Neural cell (in vitro differentiated cells): ENCODE results near the gene OXNAD1. TPM values are rescaled to one million over a fixed set of nuclear protein-coding genes. Genes with fewer than 3 reads are reported as not detected.

Experiments
- H2AFZ ChIP-seq: fragments of 200-600, 300-800 bp; sonication (generic), shearing (Covaris generic); 2 replicates; pipeline ENCODE4 v1.6.0; 2014; ENCODE audit warnings: low read depth, mild to moderate bottlenecking, antibody characterized with exemption, low read length, moderate library complexity
- H3F3A ChIP-seq: fragments of 200-600 bp; shearing (Covaris generic); 2 replicates; pipeline ENCODE4 v1.6.1; 2016; ENCODE audit warnings: mild to moderate bottlenecking, moderate library complexity, mixed read lengths, antibody characterized with exemption, low read length; ENCODE audit not compliant: insufficient read depth, poor library complexity, severe bottlenecking
- H3K27ac ChIP-seq: fragments of 200-600, 300-800 bp; sonication (generic), shearing (Covaris generic); 2 replicates; pipeline ENCODE4 v1.5.1; 2014; ENCODE audit warnings: mild to moderate bottlenecking, low read length, moderate library complexity
- H3K27me3 ChIP-seq: fragments of 300-800, 200-600 bp; sonication (generic), shearing (Covaris generic); 2 replicates; pipeline ENCODE4 v1.6.0; 2014; ENCODE audit warnings: mild to moderate bottlenecking, low read depth, low read length, moderate library complexity; ENCODE audit not compliant: insufficient read depth
- H3K36me3 ChIP-seq: fragments of 300-800, 200-600 bp; sonication (generic), shearing (Covaris generic); 2 replicates; pipeline ENCODE4 v1.5.1; 2014; ENCODE audit warnings: mild to moderate bottlenecking, antibody characterized with exemption, low read length, moderate library complexity; ENCODE audit not compliant: insufficient read depth
- H3K4me2 ChIP-seq: fragments of 300-800, 200-600 bp; sonication (generic), shearing (Covaris generic); 2 replicates; pipeline ENCODE4 v1.6.0; 2014; ENCODE audit warnings: mild to moderate bottlenecking, low read length
- H3K4me3 ChIP-seq: fragments of 300-800, 200-600 bp; sonication (generic), shearing (Covaris generic); 2 replicates; pipeline ENCODE4 v1.5.1; 2014; ENCODE audit warnings: mild to moderate bottlenecking, low read length, moderate library complexity
- H3K79me2 ChIP-seq: fragments of 200-600 bp; shearing (Covaris generic); replicated peaks from 2 replicates; pipeline ENCODE4 v1.6.0; 2014; ENCODE audit warnings: mild to moderate bottlenecking, low read length, moderate library complexity; ENCODE audit not compliant: insufficient read depth
- H3K9ac ChIP-seq: fragments of 300-800, 200-600 bp; sonication (generic), shearing (Covaris generic); 2 replicates; pipeline ENCODE4 v1.6.1; 2016; ENCODE audit warnings: mild to moderate bottlenecking, low read length, mixed read lengths
- H3K9me2 ChIP-seq: fragments of 200-600 bp; shearing (Covaris generic); 2 replicates; pipeline ENCODE4 v1.6.1; 2016; ENCODE audit warnings: mild to moderate bottlenecking, low read length, mixed read lengths; ENCODE audit not compliant: insufficient read depth
- H3K9me3 ChIP-seq: fragments of 200-600, 300-800 bp; sonication (generic), shearing (Covaris generic); 2 replicates; pipeline ENCODE4 v1.6.1; 2016; ENCODE audit warnings: mild to moderate bottlenecking, mixed run types, low read length, moderate library complexity, mixed read lengths
- H4K20me1 ChIP-seq: fragments of 200-600 bp; shearing (Covaris generic); 2 replicates; pipeline ENCODE4 v1.6.1; 2016; ENCODE audit warnings: mild to moderate bottlenecking, mixed run types; ENCODE audit not compliant: insufficient read depth
- EP300 ChIP-seq: fragments of 450-650 bp; conservative IDR thresholded peaks from 2 replicates; pipeline ENCODE4 v1.6.1; 2014; ENCODE audit warnings: antibody characterized with exemption, mild to moderate bottlenecking, moderate library complexity; ENCODE audit not compliant: poor library complexity, severe bottlenecking
- EZH2 ChIP-seq: fragments of 200-600, 300-800 bp; shearing (Covaris generic), sonication (generic); IDR thresholded peaks from 2 replicates; pipeline ENCODE4 v1.6.1; 2014; ENCODE audit warnings: antibody characterized with exemption, low read length, borderline replicate concordance, mild to moderate bottlenecking; ENCODE audit not compliant: insufficient read depth, poor library complexity, severe bottlenecking
- MXI1 ChIP-seq: fragments of 450-650 bp; conservative IDR thresholded peaks from 2 replicates; pipeline ENCODE4 v1.6.1; 2014; ENCODE audit warnings: antibody characterized with exemption, mild to moderate bottlenecking; ENCODE audit not compliant: poor library complexity, severe bottlenecking
- POLR2AphosphoS5 ChIP-seq: IDR thresholded peaks from 2 replicates; pipeline ENCODE4 v1.6.1; 2012
- RAD21 ChIP-seq: fragments of 450-650 bp; conservative IDR thresholded peaks from 2 replicates; pipeline ENCODE4 v1.6.1; 2014; ENCODE audit warnings: antibody characterized with exemption, mild to moderate bottlenecking, moderate library complexity
- REST ChIP-seq: IDR thresholded peaks from 2 replicates; pipeline ENCODE4 v1.6.1; 2012; ENCODE audit warnings: borderline replicate concordance
- SMC3 ChIP-seq: fragments of 450-650 bp; conservative IDR thresholded peaks from 2 replicates; pipeline ENCODE4 v1.6.1; 2014; ENCODE audit warnings: antibody characterized with exemption, mild to moderate bottlenecking, moderate library complexity; ENCODE audit not compliant: poor library complexity
- TAF1 ChIP-seq: IDR thresholded peaks from 2 replicates; pipeline ENCODE4 v1.6.1; 2012; ENCODE audit warnings: low read depth
- polyA plus RNA-seq: library from polyadenylated mRNA; depleted of rRNA; stranded (reverse); fragments of >200 nt; gene quantifications from 2 replicates; pipeline ENCODE4 v1.2.3, GENCODE V29; 2014
- TF ChIP-seq, protein P1 (sequence below): fragments of 450-650 bp; IDR thresholded peaks from 2 replicates; pipeline ENCODE4 v1.5.1; 2014; ENCODE audit warnings: antibody characterized with exemption, mild to moderate bottlenecking, moderate library complexity; ENCODE audit not compliant: poor library complexity, severe bottlenecking

OXNAD1 gene
- polyA plus RNA-seq, 1 donor from 2014 or later, result 16.4 TPM

DNA sequence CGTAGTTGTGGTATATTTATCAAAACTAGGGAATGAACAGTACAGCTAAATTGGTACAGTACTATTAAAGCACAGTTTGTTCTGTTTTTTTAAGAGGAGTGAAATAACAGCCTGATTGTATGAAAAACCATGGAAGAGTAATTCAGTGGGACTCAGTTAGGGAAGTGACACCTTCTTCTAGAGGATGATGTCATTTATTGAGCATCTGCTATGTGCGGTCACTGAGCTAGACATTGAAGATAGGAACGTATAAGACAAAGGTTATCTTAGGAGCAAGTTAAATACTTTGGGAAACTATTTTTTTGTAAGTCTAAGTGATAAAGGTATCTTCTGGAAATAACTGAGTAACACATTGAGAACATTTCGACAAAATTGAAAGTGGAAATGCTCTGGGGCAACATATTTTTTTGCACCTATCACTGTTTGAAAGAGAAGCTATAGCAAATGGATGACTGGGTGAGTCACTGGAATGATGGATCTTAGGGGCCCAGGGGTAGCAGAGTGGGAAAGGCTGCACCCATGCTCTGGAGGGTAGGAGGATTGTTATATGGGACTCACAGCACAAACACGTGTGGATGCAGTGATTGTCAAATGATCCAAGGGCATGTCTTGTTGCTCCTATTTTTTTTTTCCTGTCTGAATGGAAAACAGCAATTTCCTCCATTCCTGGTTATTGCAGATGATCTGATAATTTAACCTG is 43.0 kb downstream of the OXNAD1 start:
- Histone ChIP-seq H3K9ac (no peak overlapping the region), H4K20me1 (no peaks in the 10 kb centered on the region), H3K79me2 (no peaks in the 10 kb centered on the region), H3K4me3 (no peak overlapping the region), H3K36me3 (no peaks in the 10 kb centered on the region), H3K27ac (no peak overlapping the region), H3K27me3 (no peaks in the 10 kb centered on the region), H3K9me3 (no peaks in the 10 kb centered on the region), H3K4me2 (no peak overlapping the region), H2AFZ (no peak overlapping the region), H3K9me2 (no peaks in the 10 kb centered on the region), H3F3A (peaks cover 2% of the 10 kb centered on the region)
- TF ChIP-seq SMC3, result no peak
- no peak for TF ChIP-seq TAF1
- TF ChIP-seq POLR2AphosphoS5, result no peak
- no peak for TF ChIP-seq EZH2
- TF ChIP-seq MXI1, result no peak
- TF ChIP-seq RAD21, result no peak

GRCh38 chr3:16308727-16309126 is 43.7 kb downstream of the OXNAD1 start:
- no peaks in the 10 kb centered on the region for H3K36me3 ChIP-seq
- no peak overlapping the region for H3K9ac ChIP-seq
- no peak overlapping the region for H3K4me2 ChIP-seq
- no peaks in the 10 kb centered on the region for H3K9me3 ChIP-seq
- no peak overlapping the region for H3K4me3 ChIP-seq
- TF ChIP-seq EZH2, result no peak
- no peak for TF ChIP-seq POLR2AphosphoS5
- TF ChIP-seq REST, result no peak
- TF ChIP-seq EP300, result no peak
- no peak for TF ChIP-seq SMC3
- TF ChIP-seq MXI1, result no peak
- no peak for TF ChIP-seq RAD21
- TF ChIP-seq, protein P1, sequence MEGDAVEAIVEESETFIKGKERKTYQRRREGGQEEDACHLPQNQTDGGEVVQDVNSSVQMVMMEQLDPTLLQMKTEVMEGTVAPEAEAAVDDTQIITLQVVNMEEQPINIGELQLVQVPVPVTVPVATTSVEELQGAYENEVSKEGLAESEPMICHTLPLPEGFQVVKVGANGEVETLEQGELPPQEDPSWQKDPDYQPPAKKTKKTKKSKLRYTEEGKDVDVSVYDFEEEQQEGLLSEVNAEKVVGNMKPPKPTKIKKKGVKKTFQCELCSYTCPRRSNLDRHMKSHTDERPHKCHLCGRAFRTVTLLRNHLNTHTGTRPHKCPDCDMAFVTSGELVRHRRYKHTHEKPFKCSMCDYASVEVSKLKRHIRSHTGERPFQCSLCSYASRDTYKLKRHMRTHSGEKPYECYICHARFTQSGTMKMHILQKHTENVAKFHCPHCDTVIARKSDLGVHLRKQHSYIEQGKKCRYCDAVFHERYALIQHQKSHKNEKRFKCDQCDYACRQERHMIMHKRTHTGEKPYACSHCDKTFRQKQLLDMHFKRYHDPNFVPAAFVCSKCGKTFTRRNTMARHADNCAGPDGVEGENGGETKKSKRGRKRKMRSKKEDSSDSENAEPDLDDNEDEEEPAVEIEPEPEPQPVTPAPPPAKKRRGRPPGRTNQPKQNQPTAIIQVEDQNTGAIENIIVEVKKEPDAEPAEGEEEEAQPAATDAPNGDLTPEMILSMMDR, result no peak
- TF ChIP-seq TAF1, result no peak
- H3K27me3 ChIP-seq, result no peaks in the 10 kb centered on the region
- no peaks in the 10 kb centered on the region for H3K9me2 ChIP-seq
- H3F3A ChIP-seq, result peaks cover 2% of the 10 kb centered on the region
- H3K27ac ChIP-seq, result no peak overlapping the region
- H2AFZ ChIP-seq, result no peak overlapping the region
- no peaks in the 10 kb centered on the region for H3K79me2 ChIP-seq
- H4K20me1 ChIP-seq, result no peaks in the 10 kb centered on the region
